ENCODE data around the gene TNNT2.

TNNT2 gene

DNA sequence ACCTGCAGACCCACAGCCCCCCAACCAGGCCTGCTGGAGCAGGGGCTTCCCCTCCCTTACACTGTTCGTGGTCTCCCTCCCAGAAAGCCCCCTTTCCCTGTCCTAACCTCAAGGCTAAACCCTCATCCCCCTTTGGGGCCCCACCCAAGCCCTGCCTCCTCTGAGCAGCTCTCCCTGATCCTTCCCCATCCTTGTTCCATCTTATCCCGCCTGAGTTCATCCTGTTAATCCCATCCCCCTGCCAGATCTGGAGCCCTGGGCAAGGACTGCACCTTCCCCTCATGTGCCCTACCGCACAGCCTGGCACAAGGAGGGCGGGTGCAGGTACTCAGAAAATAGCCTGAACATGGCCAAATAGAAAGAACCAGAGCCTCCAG lies 6.9 kb upstream of the TNNT2 start:
- no peak for DNase-seq (ENCODE audit: low read depth in 2 of 2)
- TF ChIP-seq, protein P1, sequence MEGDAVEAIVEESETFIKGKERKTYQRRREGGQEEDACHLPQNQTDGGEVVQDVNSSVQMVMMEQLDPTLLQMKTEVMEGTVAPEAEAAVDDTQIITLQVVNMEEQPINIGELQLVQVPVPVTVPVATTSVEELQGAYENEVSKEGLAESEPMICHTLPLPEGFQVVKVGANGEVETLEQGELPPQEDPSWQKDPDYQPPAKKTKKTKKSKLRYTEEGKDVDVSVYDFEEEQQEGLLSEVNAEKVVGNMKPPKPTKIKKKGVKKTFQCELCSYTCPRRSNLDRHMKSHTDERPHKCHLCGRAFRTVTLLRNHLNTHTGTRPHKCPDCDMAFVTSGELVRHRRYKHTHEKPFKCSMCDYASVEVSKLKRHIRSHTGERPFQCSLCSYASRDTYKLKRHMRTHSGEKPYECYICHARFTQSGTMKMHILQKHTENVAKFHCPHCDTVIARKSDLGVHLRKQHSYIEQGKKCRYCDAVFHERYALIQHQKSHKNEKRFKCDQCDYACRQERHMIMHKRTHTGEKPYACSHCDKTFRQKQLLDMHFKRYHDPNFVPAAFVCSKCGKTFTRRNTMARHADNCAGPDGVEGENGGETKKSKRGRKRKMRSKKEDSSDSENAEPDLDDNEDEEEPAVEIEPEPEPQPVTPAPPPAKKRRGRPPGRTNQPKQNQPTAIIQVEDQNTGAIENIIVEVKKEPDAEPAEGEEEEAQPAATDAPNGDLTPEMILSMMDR (IDR thresholded peaks at IDR 0.05; ENCODE audit: low read depth, low read length) = no peak
- H3K4me3 ChIP-seq (replicated peaks in 1 of 2; ENCODE audit: low read depth in 2 of 2, low read length in 2 of 2) = no peak overlapping the region

DNA sequence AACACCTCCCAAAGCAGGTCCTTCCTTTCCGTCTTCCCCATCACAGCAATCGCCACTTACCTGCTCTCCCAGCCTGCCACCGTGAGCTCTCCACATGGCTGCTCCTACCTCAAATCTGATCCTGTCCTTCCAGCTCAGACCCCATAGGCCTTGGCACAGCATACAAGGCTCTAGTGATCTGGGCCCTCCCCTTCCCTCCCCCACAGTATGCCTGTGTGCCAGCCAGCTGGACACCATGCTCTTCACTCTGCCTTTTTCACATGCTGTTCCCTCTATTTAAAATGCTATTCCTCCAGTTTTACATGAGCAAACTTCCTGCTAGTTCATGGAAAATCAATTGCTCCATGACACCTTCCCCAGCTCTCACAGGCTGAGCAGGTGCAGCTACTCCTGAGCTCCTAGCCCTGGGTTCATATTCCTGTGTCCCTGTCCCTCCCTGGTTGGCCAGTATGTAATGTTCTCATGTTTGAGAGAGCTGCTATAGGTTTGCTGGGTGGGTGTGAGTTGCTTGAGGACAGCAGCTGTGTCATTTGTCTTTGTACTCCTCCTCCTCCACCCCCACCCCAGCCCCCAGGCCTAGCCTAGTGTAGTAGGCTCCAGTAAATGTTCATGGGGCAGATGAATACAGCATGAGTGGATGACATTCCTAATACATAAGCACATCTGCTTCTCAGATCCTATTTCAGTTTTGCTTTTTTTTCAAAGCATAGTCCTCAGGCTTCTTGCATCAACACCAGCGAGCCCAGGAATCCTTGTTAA lies 6.3 kb upstream of the TNNT2 start:
- TF ChIP-seq, protein P1 (IDR thresholded peaks at IDR 0.05; ENCODE audit: low read depth, low read length) = no peak
- no peak overlapping the region for H3K4me3 ChIP-seq (replicated peaks in 1 of 2; ENCODE audit: low read depth in 2 of 2, low read length in 2 of 2)
- DNase-seq (ENCODE audit: low read depth in 2 of 2) = peak; percentile 59 to 82

DNA sequence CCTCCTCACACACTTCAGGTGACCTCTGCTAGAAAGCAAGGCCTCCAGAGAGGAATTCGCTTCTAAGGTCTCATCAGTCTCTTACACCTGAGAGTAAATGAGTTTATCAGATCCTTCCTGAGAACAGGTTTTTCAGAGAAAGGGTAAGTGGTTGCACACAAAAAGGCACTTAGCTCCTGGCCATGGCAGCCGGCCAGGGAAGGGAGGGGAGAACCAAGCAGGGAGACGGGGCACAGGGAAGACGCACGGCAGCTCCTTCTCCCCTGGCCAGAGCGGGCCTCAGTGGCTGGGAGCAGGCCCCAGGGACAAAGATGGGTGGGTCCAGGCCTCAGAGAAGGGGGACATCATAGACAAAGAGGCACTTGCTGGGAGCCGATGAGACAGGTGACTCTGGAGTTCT lies 3.6 kb upstream of the TNNT2 start:
- no peak overlapping the region for H3K4me3 ChIP-seq (replicated peaks in 1 of 2; ENCODE audit: low read depth in 2 of 2, low read length in 2 of 2)
- TF ChIP-seq, protein P1 (IDR thresholded peaks at IDR 0.05; ENCODE audit: low read depth, low read length) = no peak
- no peak for DNase-seq (ENCODE audit: low read depth in 2 of 2)

DNA sequence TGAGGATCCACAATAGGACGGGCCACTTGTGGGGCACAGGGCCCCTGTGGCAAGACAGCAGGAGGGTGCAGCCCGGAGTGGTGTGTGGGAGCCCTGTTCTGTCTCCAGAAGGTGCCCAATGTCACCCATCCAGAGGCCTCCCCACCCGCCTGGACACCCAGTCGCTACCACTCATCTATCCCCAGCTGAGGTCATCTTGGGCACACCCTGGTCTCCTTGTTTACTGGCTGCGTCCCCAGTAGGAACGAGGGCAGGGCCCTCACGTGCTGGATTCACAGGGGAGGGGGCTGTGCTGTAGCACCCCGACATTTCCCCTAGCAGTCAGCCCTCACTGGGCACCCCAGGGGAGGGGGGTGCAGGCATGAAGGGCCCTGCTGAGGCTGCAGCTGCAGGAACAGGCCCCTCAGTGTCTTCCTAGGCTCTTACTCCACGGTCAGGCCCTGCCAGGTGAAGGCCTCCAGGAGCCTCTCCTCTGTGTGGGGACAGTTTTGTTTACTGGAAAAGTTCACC lies 2.3 kb upstream of the TNNT2 start:
- no peak overlapping the region for H3K4me3 ChIP-seq (replicated peaks in 1 of 2; ENCODE audit: low read depth in 2 of 2, low read length in 2 of 2)
- DNase-seq (ENCODE audit: low read depth in 2 of 2) = no peak
- TF ChIP-seq, protein P1 (IDR thresholded peaks at IDR 0.05; ENCODE audit: low read depth, low read length) = no peak

DNA sequence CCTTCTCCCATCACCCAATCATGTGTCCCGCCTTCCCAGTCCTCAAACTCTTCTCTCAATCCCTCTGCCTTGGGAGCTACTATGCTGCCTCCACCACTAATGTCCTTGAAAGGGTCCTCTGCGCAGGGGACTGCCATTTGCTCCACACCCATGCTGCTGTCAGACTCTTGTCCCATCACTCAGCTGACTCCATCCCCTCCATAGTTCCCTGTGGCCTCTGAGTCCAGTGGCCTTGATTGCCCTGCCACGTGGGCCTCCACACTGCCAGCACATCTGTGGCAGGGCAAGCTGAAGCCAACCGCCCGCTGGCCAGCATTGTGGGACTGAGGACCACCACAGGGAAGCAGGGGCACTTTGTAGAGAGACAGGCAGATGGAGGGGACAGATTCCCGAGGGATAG lies 1.3 kb upstream of the TNNT2 start:
- TF ChIP-seq, protein P1 (IDR thresholded peaks at IDR 0.05; ENCODE audit: low read depth, low read length) = no peak
- DNase-seq (ENCODE audit: low read depth in 2 of 2) = no peak
- no peak overlapping the region for H3K4me3 ChIP-seq (replicated peaks in 1 of 2; ENCODE audit: low read depth in 2 of 2, low read length in 2 of 2)

DNA sequence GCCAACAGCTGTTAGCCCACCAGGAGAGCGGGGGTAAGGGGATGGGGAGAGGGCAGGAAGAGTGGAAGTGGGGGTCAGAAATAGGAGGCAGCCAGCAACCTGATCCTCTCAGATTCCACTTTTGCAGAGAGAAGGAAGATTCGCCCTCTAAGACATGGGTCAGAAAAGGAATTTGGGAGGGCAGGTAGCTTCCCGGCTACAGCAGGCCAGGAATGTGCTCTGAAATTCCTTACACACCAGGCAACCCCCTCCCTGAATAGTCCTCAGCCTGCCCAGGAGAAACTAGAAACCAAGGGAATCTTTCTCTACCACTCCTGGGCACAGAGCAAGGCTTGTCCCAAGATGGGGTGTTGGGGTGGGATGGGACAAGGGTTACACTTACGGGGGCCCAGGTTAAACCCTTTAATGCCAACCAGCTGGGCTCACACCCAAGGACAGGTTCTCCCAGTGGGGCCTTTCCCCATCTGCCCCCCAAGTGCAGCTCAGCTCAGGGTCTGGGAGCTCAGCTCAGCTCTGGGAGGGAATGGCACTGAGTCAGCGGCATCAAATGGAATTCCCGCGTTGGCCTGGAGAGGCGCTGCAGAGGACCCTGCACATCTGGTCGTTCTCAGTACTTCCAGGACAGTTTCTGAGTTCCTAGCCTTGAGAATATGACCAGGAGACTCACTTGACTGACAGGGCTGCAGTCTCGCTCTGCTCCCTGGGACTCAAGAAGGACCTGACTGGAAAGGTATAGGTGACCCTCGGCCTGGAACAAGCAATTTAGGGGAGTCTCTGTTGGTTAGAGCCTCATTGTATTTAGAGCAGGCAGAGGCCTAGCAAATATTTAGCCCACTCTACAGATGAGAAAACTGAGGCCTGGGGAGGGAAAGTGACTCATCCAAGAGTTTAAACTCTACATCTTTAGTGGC lies 761 bp downstream of the TNNT2 start:
- peak overlapping the region in 1 of 2 donors; percentile 31 for H3K4me3 ChIP-seq (replicated peaks in 1 of 2; ENCODE audit: low read depth in 2 of 2, low read length in 2 of 2)
- DNase-seq (ENCODE audit: low read depth in 2 of 2) = peak; percentile 36 to 43
- TF ChIP-seq, protein P1 (IDR thresholded peaks at IDR 0.05; ENCODE audit: low read depth, low read length) = peak; percentile 71
